ENCODE results near the gene SCRG1. TPM values are rescaled to one million over a fixed set of nuclear protein-coding genes. Genes with fewer than 3 reads are reported as not detected.

The SCRG1 gene
- total and polyA plus RNA-seq, 4 donors = 0.06 to 0.64 (median 0.13) TPM

GRCh38 chr4:173380987-173381386 is 17.9 kb downstream of the SCRG1 start:
- Histone ChIP-seq H3K36me3 (ENCODE audit: control insufficient read depth in 4 of 4, insufficient read depth in 4 of 4, low read length in 4 of 4) (no peaks in the 10 kb centered on the region), H3K27me3 (ENCODE audit: control insufficient read depth in 3 of 3, insufficient read depth in 3 of 3, low read length in 2 of 3) (no peaks in the 10 kb centered on the region), H3K4me1 (ENCODE audit: control insufficient read depth in 5 of 5, insufficient read depth in 5 of 5, low read length in 5 of 5) (no peaks in the 10 kb centered on the region), H3K4me3 (no peak overlapping the region), H3K9me3 (ENCODE audit: control insufficient read depth in 4 of 4, insufficient read depth in 3 of 4, low read length in 3 of 4) (no peaks in the 10 kb centered on the region), H3K27ac (ENCODE audit: low read depth in 1 of 2, low read length in 1 of 2) (no peak overlapping the region), H3K9ac (ENCODE audit: insufficient read depth in 1 of 2, low read length in 2 of 2) (no peak overlapping the region)
- no peak for TF ChIP-seq CTCF (IDR thresholded peaks at IDR 0.05; ENCODE audit: control extremely low read depth, extremely low read depth)
- DNase-seq (no peak), ATAC-seq (ENCODE audit: insufficient read depth, low FRiP score) (no peak)

- 96 to 97% methylated on average over 3 of the region's 3 CpGs for whole genome bisulfite sequencing, 2 donors
- H3K9me3 ChIP-seq (ENCODE audit: control insufficient read depth in 4 of 4, insufficient read depth in 3 of 4, low read length in 3 of 4) = no peaks in the 10 kb centered on the region
- TF ChIP-seq CTCF (IDR thresholded peaks at IDR 0.05; ENCODE audit: control extremely low read depth, extremely low read depth) = no peak
Measured at GRCh38 chr4:173379929-173380328, 19.0 kb downstream of the SCRG1 start.

GRCh38 chr4:173374588-173374987 is 24.3 kb downstream of the SCRG1 start:
- no peak for ATAC-seq (ENCODE audit: insufficient read depth, low FRiP score)
- no peak for TF ChIP-seq CTCF (IDR thresholded peaks at IDR 0.05; ENCODE audit: control extremely low read depth, extremely low read depth)
- Histone ChIP-seq H3K4me1 (ENCODE audit: control insufficient read depth in 5 of 5, insufficient read depth in 5 of 5, low read length in 5 of 5) (peaks cover 0 to 10% (median 0%) of the 10 kb centered on the region in 5 donors), H3K9ac (ENCODE audit: insufficient read depth in 1 of 2, low read length in 2 of 2) (no peak overlapping the region), H3K27ac (ENCODE audit: low read depth in 1 of 2, low read length in 1 of 2) (no peak overlapping the region), H3K36me3 (ENCODE audit: control insufficient read depth in 4 of 4, insufficient read depth in 4 of 4, low read length in 4 of 4) (peaks cover 0 to 5% (median 0%) of the 10 kb centered on the region in 4 donors), H3K4me3 (no peak overlapping the region), H3K27me3 (ENCODE audit: control insufficient read depth in 3 of 3, insufficient read depth in 3 of 3, low read length in 2 of 3) (no peaks in the 10 kb centered on the region), H3K9me3 (ENCODE audit: control insufficient read depth in 4 of 4, insufficient read depth in 3 of 4, low read length in 3 of 4) (no peaks in the 10 kb centered on the region)
- WGBS, 2 donors = 95 to 97% methylated on average over 2 of the region's 2 CpGs
- no peak for DNase-seq

More at GRCh38 chr4:173379929-173380328, 19.0 kb downstream of the SCRG1 start:
- H3K36me3 ChIP-seq (ENCODE audit: control insufficient read depth in 4 of 4, insufficient read depth in 4 of 4, low read length in 4 of 4) = peaks cover 0 to 3% (median 0%) of the 10 kb centered on the region in 4 donors
- DNase-seq (no peak), ATAC-seq (ENCODE audit: insufficient read depth, low FRiP score) (no peak)
- H3K9ac ChIP-seq (ENCODE audit: insufficient read depth in 1 of 2, low read length in 2 of 2) = no peak overlapping the region
- no peaks in the 10 kb centered on the region for H3K4me1 ChIP-seq (ENCODE audit: control insufficient read depth in 5 of 5, insufficient read depth in 5 of 5, low read length in 5 of 5)
- no peaks in the 10 kb centered on the region for H3K27me3 ChIP-seq (ENCODE audit: control insufficient read depth in 3 of 3, insufficient read depth in 3 of 3, low read length in 2 of 3)
- H3K4me3 ChIP-seq = no peak overlapping the region
- H3K27ac ChIP-seq (ENCODE audit: low read depth in 1 of 2, low read length in 1 of 2) = no peak overlapping the region

All from lung (tissue), 12 donors.